Measurements from ENCODE around the gene SEPTIN10. TPM values are rescaled to one million over a fixed set of nuclear protein-coding genes. Genes with fewer than 3 reads are reported as not detected.
"Not testable (repeated sequence)": the region's sequence is repeated elsewhere in the genome, so short reads cannot be mapped to it uniquely, and the experiment has no call there.

Gene SEPTIN10
- total RNA-seq, 2 donors from 2014 or later = 44.9 to 46.5 TPM

- peaks cover 29% of the 10 kb centered on the region for H3K4me1 ChIP-seq
- no peak overlapping the region for H3K27ac ChIP-seq
- no peaks in the 10 kb centered on the region for H3K9me3 ChIP-seq
- intact Hi-C loops (cut with DNase I) = no loop called here
- H3K36me3 ChIP-seq (replicated peaks in 1 of 2; ENCODE audit: insufficient read depth in 1 of 2, low read depth in 2 of 2) = no peaks in the 10 kb centered on the region
- ATAC-seq (no peak), DNase-seq (no peak)
- no peaks in the 10 kb centered on the region for H3K27me3 ChIP-seq
- 94 to 98% methylated on average over 7 of the region's 7 CpGs for WGBS, 2 donors
- TF ChIP-seq POLR2A (IDR thresholded peaks at IDR 0.05) = no peak
- TF ChIP-seq CTCF (IDR thresholded peaks at IDR 0.05) = no peak
- no peak overlapping the region for H3K4me3 ChIP-seq
Measured at GRCh38 chr2:109647636-109648035, 33.9 kb upstream of the SEPTIN10 start.

- Histone ChIP-seq H3K4me1 (peaks cover 29% of the 10 kb centered on the region), H3K4me3 (no peak overlapping the region), H3K9me3 (no peaks in the 10 kb centered on the region), H3K27ac (no peak overlapping the region), H3K27me3 (no peaks in the 10 kb centered on the region), H3K36me3 (replicated peaks in 1 of 2; ENCODE audit: insufficient read depth in 1 of 2, low read depth in 2 of 2) (no peaks in the 10 kb centered on the region)
- ATAC-seq (no peak), DNase-seq (no peak)
- 90 to 92% methylated on average over 8 of the region's 8 CpGs for WGBS, 2 donors
- TF ChIP-seq POLR2A (IDR thresholded peaks at IDR 0.05) (no peak), CTCF (IDR thresholded peaks at IDR 0.05) (no peak)
- intact Hi-C loops (cut with DNase I) = no loop called here
Measured at GRCh38 chr2:109646961-109647360, 33.2 kb upstream of the SEPTIN10 start.

- no peaks in the 10 kb centered on the region for H3K9me3 ChIP-seq
- H3K4me1 ChIP-seq = peaks cover 29% of the 10 kb centered on the region
- H3K27me3 ChIP-seq = no peaks in the 10 kb centered on the region
- WGBS, 2 donors = 89 to 94% methylated on average over 13 to 14 of the region's 14 CpGs
- TF ChIP-seq CTCF (IDR thresholded peaks at IDR 0.05) (no peak), POLR2A (IDR thresholded peaks at IDR 0.05) (no peak)
- no peak for DNase-seq
- no peak for ATAC-seq
- no peaks in the 10 kb centered on the region for H3K36me3 ChIP-seq (replicated peaks in 1 of 2; ENCODE audit: insufficient read depth in 1 of 2, low read depth in 2 of 2)
- no peak overlapping the region for H3K4me3 ChIP-seq
- peak overlapping the region; percentile 69 to 76 (median 74) for H3K27ac ChIP-seq
- intact Hi-C loops (cut with DNase I) = no loop called here
Measured at GRCh38 chr2:109645412-109646184, 31.8 kb upstream of the SEPTIN10 start.

GRCh38 chr2:109644571-109645275 is 31.0 kb upstream of the SEPTIN10 start:
- H3K4me3 ChIP-seq = no peak overlapping the region
- H3K27me3 ChIP-seq = no peaks in the 10 kb centered on the region
- 9 to 16% methylated on average over 11 to 12 of the region's 12 CpGs for WGBS, 2 donors
- intact Hi-C loops (cut with DNase I) = no loop called here
- H3K27ac ChIP-seq = peak overlapping the region; percentile 69 to 76 (median 74)
- H3K9me3 ChIP-seq = no peaks in the 10 kb centered on the region
- TF ChIP-seq CTCF (IDR thresholded peaks at IDR 0.05) (no peak), POLR2A (IDR thresholded peaks at IDR 0.05) (peak in 1 of 3 donors; percentile 45)
- peak; percentile 93 for ATAC-seq
- H3K4me1 ChIP-seq = peaks cover 29% of the 10 kb centered on the region
- peak; percentile 77 to 89 (median 88) for DNase-seq
- H3K36me3 ChIP-seq (replicated peaks in 1 of 2; ENCODE audit: insufficient read depth in 1 of 2, low read depth in 2 of 2) = no peaks in the 10 kb centered on the region

- DNase-seq; H3K4me3 ChIP-seq; intact Hi-C loops (cut with DNase I); H3K9me3 ChIP-seq; H3K27me3 ChIP-seq; ATAC-seq; H3K36me3 ChIP-seq (replicated peaks in 1 of 2; ENCODE audit: insufficient read depth in 1 of 2, low read depth in 2 of 2); H3K27ac ChIP-seq: not testable (repeated sequence)
- 94 to 96% methylated on average over 9 of the region's 9 CpGs for WGBS, 2 donors
- H3K4me1 ChIP-seq = peaks cover 20% of the 10 kb centered on the region
Measured at GRCh38 chr2:109640000-109640399, 26.2 kb upstream of the SEPTIN10 start.

Measured in body of pancreas (tissue), 4 donors.